Mucosa of descending colon (tissue), 3 donors: ENCODE results near the gene KLB. TPM values are rescaled to one million over a fixed set of nuclear protein-coding genes. Genes with fewer than 3 reads are reported as not detected.

Experiments used
- ATAC-seq: fragments of 200-7000 bp; cut with Tn5 transposase; one replicate; pipeline ENCODE4 v1.9.1; 2020; ENCODE audit warnings: mild to moderate bottlenecking, moderate library complexity
- DNase-seq, 3 donors: peaks; one replicate each; pipeline ENCODE4 v3.0.0-alpha.2; 2020
- H3K36me3 ChIP-seq: fragments of 200-600 bp; one replicate; pipeline ENCODE4 v1.8.0; 2021; ENCODE audit warnings: low read depth, mild to moderate bottlenecking
- H3K4me1 ChIP-seq: fragments of 200-600 bp; one replicate; pipeline ENCODE4 v1.8.0; 2021; ENCODE audit warnings: low read depth, mild to moderate bottlenecking
- H3K4me3 ChIP-seq: fragments of 200-600 bp; one replicate; pipeline ENCODE4 v1.8.0; 2021; ENCODE audit warnings: mild to moderate bottlenecking
- H3K9me3 ChIP-seq: fragments of 200-600 bp; one replicate; pipeline ENCODE4 v1.8.0; 2021; ENCODE audit warnings: mild to moderate bottlenecking
- intact Hi-C, 2 donors: fragments of 100-400 bp; cut with DNase I in 1 of 2; cut with micrococcal nuclease in 1 of 2; formaldehyde crosslinking; loops; one replicate each; pipeline versions ENCODE4 v1.11.0 to v1.11.1; 2022; cut with DNase I, micrococcal nuclease
- total RNA-seq, 3 donors: library from RNA; stranded (reverse); fragmentation: NEBNext Ultra II Directional in 2 of 3; extraction: Animal tissue kit (Norgen Biotek cat#: 25700) in 2 of 3; gene quantifications; one replicate each; pipeline versions ENCODE4 v1.2.1 to v1.2.4, GENCODE V29; 2021 to 2023
- TF ChIP-seq, protein P1 (sequence below): fragments of 200-600 bp; IDR thresholded peaks from one replicate; pipeline ENCODE4 v1.8.0; 2022; ENCODE audit warnings: antibody characterized with exemption, mild to moderate bottlenecking
- donor health status: DM: no; HTN: no; CAD: no; lungs with moderate emphysema.
- donor health status: DM: no; HTN: no; CAD: no.
- donor health status: DM: no; HTN: yes; CAD: no.

The KLB gene
- total RNA-seq, 3 donors from 2014 or later, result 0.44 to 1.0 (median 0.92) TPM

- peak overlapping the region; percentile 14 for H3K4me3 ChIP-seq
- TF ChIP-seq, protein P1, sequence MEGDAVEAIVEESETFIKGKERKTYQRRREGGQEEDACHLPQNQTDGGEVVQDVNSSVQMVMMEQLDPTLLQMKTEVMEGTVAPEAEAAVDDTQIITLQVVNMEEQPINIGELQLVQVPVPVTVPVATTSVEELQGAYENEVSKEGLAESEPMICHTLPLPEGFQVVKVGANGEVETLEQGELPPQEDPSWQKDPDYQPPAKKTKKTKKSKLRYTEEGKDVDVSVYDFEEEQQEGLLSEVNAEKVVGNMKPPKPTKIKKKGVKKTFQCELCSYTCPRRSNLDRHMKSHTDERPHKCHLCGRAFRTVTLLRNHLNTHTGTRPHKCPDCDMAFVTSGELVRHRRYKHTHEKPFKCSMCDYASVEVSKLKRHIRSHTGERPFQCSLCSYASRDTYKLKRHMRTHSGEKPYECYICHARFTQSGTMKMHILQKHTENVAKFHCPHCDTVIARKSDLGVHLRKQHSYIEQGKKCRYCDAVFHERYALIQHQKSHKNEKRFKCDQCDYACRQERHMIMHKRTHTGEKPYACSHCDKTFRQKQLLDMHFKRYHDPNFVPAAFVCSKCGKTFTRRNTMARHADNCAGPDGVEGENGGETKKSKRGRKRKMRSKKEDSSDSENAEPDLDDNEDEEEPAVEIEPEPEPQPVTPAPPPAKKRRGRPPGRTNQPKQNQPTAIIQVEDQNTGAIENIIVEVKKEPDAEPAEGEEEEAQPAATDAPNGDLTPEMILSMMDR, result peak; percentile 26
- intact Hi-C loops, result no loop called here
- DNase-seq, result peak; percentile 82 to 90 (median 88)
- peaks cover 11% of the 10 kb centered on the region for H3K4me1 ChIP-seq
- no peaks in the 10 kb centered on the region for H3K36me3 ChIP-seq
- ATAC-seq, result peak; percentile 95
- no peaks in the 10 kb centered on the region for H3K9me3 ChIP-seq
Measured at GRCh38 chr4:39446842-39447573, 40.3 kb downstream of the KLB start.

DNA sequence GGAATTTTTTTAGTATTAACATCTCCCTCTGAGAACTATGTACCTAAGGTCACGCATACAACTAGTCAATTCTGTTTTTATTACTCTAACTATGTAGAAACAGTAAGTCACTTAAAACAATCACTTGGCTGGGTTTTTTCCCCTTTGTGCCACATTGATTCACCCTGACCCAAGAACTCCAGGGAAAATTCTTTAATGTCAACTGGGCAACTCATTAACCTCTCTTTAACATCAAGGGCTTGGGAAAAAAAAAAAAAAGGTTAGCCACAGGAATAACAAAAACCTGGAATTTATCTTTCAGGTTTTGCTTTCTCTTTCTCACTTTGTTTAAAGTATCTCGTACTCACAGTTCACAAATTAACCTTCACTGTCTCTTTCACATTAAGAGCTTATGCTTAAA, 43.9 kb downstream of the KLB start:
- ATAC-seq (no peak), DNase-seq (no peak)
- peaks cover 16% of the 10 kb centered on the region for H3K36me3 ChIP-seq
- no peak overlapping the region for H3K4me3 ChIP-seq
- peaks cover 15% of the 10 kb centered on the region for H3K4me1 ChIP-seq
- intact Hi-C loops, result no loop called here
- no peaks in the 10 kb centered on the region for H3K9me3 ChIP-seq
- TF ChIP-seq, protein P1, result no peak

- Histone ChIP-seq H3K9me3 (no peaks in the 10 kb centered on the region), H3K36me3 (peaks cover 17% of the 10 kb centered on the region), H3K4me3 (no peak overlapping the region), H3K4me1 (peaks cover 18% of the 10 kb centered on the region)
- DNase-seq (no peak), ATAC-seq (no peak)
- intact Hi-C loops, result no loop called here
- TF ChIP-seq, protein P1, result no peak
Measured at GRCh38 chr4:39451423-39452023, 44.8 kb downstream of the KLB start.

- TF ChIP-seq, protein P1, result no peak
- H3K4me3 ChIP-seq, result no peak overlapping the region
- DNase-seq (no peak), ATAC-seq (no peak)
- peaks cover 17% of the 10 kb centered on the region for H3K36me3 ChIP-seq
- intact Hi-C loops, result no loop called here
- no peaks in the 10 kb centered on the region for H3K9me3 ChIP-seq
- peaks cover 20% of the 10 kb centered on the region for H3K4me1 ChIP-seq
Measured at GRCh38 chr4:39452153-39452859, 45.6 kb downstream of the KLB start.

GRCh38 chr4:39452860-39453587, 46.3 kb downstream of the KLB start:
- intact Hi-C loops, result no loop called here
- Histone ChIP-seq H3K4me1 (peaks cover 21% of the 10 kb centered on the region), H3K9me3 (no peaks in the 10 kb centered on the region), H3K36me3 (peaks cover 17% of the 10 kb centered on the region), H3K4me3 (no peak overlapping the region)
- DNase-seq (no peak), ATAC-seq (no peak)
- TF ChIP-seq, protein P1, result no peak
